C4-2B (cell line): ENCODE data around the gene SETMAR.

Source experiments
- CTCF ChIP-seq: fragments of 450-650 bp; conservative IDR thresholded peaks from 2 replicates; pipeline ENCODE4 v1.5.1; 2017; ENCODE audit warnings: mild to moderate bottlenecking
- ZFX ChIP-seq: fragments of 450-650 bp; IDR thresholded peaks from 2 replicates; pipeline ENCODE4 v1.6.1; 2017

DNA sequence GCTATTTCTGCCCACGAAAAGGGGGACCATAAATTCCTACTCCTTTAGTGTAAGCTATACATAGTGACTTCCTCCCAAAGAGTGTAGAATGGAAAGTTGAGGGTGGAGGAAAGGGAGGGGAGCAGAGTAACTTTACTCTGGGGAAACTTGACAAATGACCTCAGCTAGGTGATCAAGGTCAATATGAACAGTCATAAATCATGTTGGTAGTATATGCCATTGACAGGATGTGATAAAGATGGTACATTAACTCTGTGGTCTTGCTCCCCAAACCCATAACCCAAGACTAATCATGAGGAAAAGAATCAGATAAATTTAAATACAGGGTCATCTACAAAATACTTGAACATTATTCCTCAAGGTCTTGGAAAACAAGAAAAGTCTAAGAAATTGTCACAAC, 18.6 kb downstream of the SETMAR start:
- TF ChIP-seq CTCF = no peak
- no peak for TF ChIP-seq ZFX
